HG03520 (cell line): ENCODE results near the gene ABCD1.

Experiments used
- ATAC-seq: cut with Tn5 transposase; IDR thresholded peaks from one replicate; pipeline ENCODE4 v1.9.1; 2021; ENCODE audit warnings: mild to moderate bottlenecking, moderate library complexity; ENCODE audit not compliant: unreplicated experiment

The ABCD1 gene

DNA sequence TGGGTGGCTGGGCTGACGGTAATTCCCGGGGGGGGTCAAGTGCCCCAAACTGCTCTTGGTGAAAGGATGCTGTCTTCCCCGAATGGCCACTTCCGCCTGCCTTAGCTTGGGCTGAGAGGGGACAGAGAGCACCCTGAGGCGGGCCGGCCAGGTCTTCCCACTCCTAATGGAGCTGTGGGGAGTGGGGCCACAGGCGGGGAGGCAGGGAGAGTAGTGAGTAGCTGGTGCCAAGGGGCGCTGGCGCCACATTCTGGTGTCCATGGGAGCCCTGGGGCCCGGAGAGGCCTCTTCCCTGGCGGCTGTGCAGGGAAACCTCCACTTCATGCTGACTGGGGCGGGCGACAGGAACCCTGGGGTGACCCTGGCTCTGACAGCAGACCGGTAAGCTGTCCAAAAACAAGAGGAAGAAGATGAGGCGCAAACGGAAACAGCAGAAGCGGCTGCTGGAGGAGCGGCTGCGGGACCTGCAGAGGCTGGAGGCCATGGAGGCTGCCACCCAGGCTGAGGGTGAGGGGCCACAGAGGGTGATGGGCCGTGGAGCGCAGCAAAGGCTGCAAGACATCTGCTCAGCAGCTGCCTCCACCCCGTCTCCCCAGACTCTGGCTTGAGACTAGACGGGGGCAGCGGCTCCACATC, 58.8 kb downstream of the ABCD1 start:
- no peak for ATAC-seq

DNA sequence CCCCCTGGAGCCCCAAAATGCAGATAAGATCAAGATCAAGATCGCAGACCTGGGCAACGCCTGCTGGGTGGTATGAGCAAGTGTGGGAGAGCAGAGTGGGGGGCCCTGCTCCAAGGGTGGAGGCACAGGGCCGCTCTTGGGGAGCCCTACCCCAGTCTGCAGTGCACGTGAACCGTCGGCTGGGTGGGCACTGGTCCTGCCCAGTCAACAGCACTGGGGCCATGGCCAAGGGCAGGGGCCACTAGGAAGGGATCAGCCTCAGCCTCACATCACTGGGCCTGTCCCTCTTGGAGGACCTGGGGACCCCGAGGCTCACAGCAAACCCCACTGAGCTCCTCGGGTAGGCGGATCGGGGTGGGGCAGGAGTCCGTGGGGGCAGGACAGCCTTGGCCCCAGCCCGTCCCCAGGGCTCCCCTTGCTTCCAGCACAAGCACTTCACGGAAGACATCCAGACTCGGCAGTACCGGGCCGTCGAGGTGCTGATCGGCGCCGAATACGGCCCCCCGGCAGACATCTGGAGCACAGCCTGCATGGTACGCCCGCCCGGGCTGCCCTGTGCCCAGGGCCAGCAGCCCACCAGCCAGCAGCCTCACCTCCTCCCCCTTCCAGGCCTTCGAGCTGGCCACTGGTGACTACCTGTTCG, 59.8 kb downstream of the ABCD1 start:
- no peak for ATAC-seq

DNA sequence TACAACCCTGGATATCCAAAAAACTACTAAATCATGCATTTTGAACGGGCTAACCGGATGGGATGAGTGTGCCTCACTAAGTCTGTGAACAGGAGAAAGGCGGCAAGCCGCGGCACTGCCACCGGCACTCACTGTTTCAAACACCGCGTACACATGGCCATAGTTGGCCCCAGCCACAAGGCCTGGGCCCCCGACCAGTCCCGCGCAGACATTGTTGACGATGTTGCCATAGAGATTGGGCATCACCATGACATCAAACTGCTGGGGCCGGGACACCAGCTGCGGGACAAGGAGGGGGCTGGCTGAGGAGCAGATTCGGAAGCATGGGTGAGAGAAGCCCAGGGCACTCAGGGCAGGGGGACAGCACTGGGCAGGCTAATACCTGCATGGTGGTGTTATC, 62.0 kb downstream of the ABCD1 start:
- no peak for ATAC-seq

DNA sequence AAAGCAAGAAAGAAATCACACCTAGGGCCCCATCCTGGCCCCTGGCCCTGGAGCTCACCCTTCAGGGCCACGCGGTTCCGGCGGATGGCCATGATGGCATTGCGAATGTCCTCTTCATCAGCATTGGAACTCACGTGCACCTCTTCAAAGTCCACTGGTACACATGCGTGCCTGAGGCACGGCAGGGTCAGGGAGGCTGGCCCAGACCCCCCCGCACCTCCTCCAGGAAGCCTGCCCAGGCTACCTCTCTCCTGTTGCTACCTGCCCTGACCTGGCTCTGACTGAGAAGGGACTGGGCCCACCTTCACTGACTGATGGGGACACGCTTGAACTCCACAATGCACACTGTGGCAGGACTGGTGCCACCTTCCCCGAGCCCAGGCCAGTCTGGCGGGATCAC, 65.0 kb downstream of the ABCD1 start:
- ATAC-seq = no peak

DNA sequence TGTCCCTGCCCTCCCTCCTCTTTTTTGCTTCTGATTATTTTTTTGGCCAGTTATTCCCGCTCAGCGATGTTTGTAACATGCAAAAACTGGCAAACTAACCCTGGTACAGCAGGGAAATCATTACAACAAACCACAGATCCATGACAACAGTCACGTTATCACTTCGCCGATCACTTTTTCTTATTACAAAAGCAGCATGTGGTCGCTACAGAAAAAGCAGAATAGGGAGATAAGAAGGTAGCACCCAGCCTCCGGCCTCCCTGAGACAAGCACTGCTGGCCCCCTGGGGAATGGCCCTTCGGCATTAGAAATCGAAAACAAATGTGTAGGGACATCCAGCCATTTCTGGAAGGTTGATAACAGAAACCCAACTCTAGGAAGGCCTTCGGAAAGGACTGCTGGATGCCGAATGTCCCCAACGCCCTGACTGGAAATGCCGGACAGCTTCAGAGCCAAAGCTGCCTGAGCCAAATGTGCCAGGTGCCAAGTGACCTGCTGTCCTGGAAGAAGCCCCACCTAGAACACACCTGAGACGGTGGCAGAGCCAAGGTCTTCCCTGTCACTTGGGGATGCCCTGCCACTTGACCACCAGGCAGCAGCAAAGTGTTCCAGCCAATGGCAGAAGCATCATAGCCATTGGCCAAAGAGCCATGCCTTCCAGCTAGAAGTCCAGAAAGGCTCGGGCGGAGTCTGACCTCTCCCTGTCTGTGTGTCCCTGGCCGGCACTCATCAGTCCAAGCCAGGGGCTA, 66.6 kb downstream of the ABCD1 start:
- no peak for ATAC-seq

DNA sequence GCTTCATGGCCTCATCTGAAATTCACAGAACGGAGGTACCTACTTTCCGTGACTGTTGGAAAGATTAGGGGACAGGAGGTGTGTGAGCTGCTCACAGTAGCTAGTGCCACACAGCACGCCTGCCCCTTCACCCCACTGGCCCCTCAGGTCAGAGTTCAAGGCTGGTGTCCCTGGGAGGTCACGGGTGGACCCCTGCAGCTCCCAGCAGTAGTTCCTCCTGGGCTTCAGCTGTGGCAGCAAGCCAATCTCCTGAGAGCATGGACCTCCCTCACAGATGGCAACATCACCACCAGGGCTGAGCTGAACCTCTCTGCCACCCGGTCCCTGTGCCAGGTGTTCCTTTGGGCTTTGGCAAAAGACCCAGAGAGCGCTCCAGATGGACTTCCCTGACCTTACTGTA, 67.7 kb downstream of the ABCD1 start:
- no peak for ATAC-seq

DNA sequence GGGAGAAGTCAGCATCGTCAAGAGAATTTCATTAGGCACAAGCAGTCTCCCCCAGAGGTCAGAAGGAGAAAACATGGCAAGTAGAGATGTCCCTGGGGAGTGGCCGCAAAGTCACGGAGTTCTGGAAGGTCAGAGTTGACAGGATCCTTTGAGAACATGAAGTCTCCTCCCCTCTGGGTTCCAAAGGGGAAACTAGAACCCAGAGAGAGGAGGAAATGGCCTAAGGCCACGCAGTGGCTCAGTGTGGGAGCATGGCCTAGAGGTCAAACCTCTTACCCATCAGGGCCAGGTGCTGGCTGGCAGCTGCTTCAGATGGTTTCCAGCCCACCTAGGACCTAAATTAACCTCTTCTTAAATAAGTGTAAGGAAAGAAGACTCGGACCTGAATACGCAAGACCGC, 68.6 kb downstream of the ABCD1 start:
- ATAC-seq = no peak
